ENCODE results near the gene TPO. TPM values are rescaled to one million over a fixed set of nuclear protein-coding genes. Genes with fewer than 3 reads are reported as not detected.

Gene TPO
- total RNA-seq, 1 donor from 2014 or later: not detected

- Mint-ChIP-seq H3K27ac (no peak overlapping the region), H3K9me3 (no peaks in the 10 kb centered on the region), H3K4me3 (no peak overlapping the region), H3K27me3 (ENCODE audit: low read depth) (peaks cover 26% of the 10 kb centered on the region), H3K4me1 (no peaks in the 10 kb centered on the region), H3K36me3 (no peaks in the 10 kb centered on the region)
- no peak for DNase-seq (ENCODE audit: low spot score in 2 of 2, unreplicated experiment in 2 of 2)
- no peak for TF ChIP-seq CTCF (IDR thresholded peaks at IDR 0.05; ENCODE audit: unreplicated experiment)
These were observed 42.2 kb downstream of the TPO start for GRCh38 chr2:1455466-1455865.

GRCh38 chr2:1458432-1458831, 45.2 kb downstream of the TPO start:
- no peak for TF ChIP-seq CTCF (IDR thresholded peaks at IDR 0.05; ENCODE audit: unreplicated experiment)
- DNase-seq (ENCODE audit: low spot score in 2 of 2, unreplicated experiment in 2 of 2): no peak
- peaks cover 22% of the 10 kb centered on the region for H3K27me3 Mint-ChIP-seq (ENCODE audit: low read depth)
- no peak overlapping the region for H3K4me3 Mint-ChIP-seq
- no peaks in the 10 kb centered on the region for H3K36me3 Mint-ChIP-seq
- H3K4me1 Mint-ChIP-seq: no peaks in the 10 kb centered on the region
- no peak overlapping the region for H3K27ac Mint-ChIP-seq
- no peaks in the 10 kb centered on the region for H3K9me3 Mint-ChIP-seq

- no peak for DNase-seq (ENCODE audit: low spot score in 2 of 2, unreplicated experiment in 2 of 2)
- Mint-ChIP-seq H3K4me1 (no peaks in the 10 kb centered on the region), H3K27ac (no peak overlapping the region), H3K4me3 (no peak overlapping the region), H3K27me3 (ENCODE audit: low read depth) (peaks cover 20% of the 10 kb centered on the region), H3K9me3 (peaks cover 2% of the 10 kb centered on the region), H3K36me3 (no peaks in the 10 kb centered on the region)
- no peak for TF ChIP-seq CTCF (IDR thresholded peaks at IDR 0.05; ENCODE audit: unreplicated experiment)
These were observed 46.5 kb downstream of the TPO start for GRCh38 chr2:1459727-1460126.

GRCh38 chr2:1460851-1461418, 47.7 kb downstream of the TPO start:
- no peak for TF ChIP-seq CTCF (IDR thresholded peaks at IDR 0.05; ENCODE audit: unreplicated experiment)
- peaks cover 10% of the 10 kb centered on the region for H3K9me3 Mint-ChIP-seq
- H3K27me3 Mint-ChIP-seq (ENCODE audit: low read depth): peaks cover 20% of the 10 kb centered on the region
- H3K36me3 Mint-ChIP-seq: no peaks in the 10 kb centered on the region
- H3K27ac Mint-ChIP-seq: no peak overlapping the region
- no peak overlapping the region for H3K4me3 Mint-ChIP-seq
- no peaks in the 10 kb centered on the region for H3K4me1 Mint-ChIP-seq
- DNase-seq (ENCODE audit: low spot score in 2 of 2, unreplicated experiment in 2 of 2): no peak

- no peak overlapping the region for H3K4me3 Mint-ChIP-seq
- no peak overlapping the region for H3K27ac Mint-ChIP-seq
- H3K36me3 Mint-ChIP-seq: no peaks in the 10 kb centered on the region
- no peaks in the 10 kb centered on the region for H3K4me1 Mint-ChIP-seq
- H3K27me3 Mint-ChIP-seq (ENCODE audit: low read depth): peaks cover 26% of the 10 kb centered on the region
- DNase-seq (ENCODE audit: low spot score in 2 of 2, unreplicated experiment in 2 of 2): no peak
- H3K9me3 Mint-ChIP-seq: peaks cover 12% of the 10 kb centered on the region
- no peak for TF ChIP-seq CTCF (IDR thresholded peaks at IDR 0.05; ENCODE audit: unreplicated experiment)
These were observed 48.5 kb downstream of the TPO start for GRCh38 chr2:1461507-1462390.
